ENCODE results near the gene NUDT1. TPM values are rescaled to one million over a fixed set of nuclear protein-coding genes. Genes with fewer than 3 reads are reported as not detected.
A peak's percentile ranks its signal among the peaks of the same experiment; 100 is the strongest.
"Not testable (repeated sequence)": the region's sequence is repeated elsewhere in the genome, so short reads cannot be mapped to it uniquely, and the experiment has no call there.

NUDT1 gene
- total RNA-seq, 2 experiments from 2014 or later = 77.4 to 104 TPM

DNA sequence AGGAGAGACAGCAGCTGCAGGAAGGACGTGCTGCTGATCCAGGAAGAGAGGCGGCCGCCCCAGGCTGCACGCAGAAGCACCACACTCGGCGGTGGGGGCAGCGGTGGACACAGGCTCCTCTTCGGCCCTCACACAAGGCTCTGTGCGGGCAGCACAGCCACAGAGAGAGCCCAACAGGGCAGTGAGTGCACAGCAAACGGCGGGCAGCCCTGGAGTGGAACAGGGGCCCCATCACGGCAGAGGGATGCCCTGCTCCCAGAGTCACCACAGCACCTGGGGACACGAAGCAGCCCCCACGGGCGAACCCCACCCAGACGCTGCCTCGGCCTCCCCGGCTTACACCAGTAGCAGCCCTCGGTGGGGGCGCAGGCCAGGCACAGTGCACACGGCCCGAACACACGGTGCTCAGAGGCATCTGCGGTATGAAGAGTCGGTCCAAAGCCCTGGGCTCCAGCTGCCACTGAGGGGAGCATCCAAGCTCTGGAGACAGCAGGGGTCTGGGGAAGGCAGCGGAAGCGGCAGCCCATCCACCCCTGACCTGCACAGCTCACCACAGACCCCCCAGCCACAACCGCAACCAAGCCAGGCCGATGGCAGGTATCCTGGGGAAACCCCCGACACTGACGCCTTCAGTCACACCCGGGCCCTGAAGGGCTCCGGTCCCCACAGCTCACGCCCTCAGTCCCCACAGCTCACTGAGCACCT, 16.8 kb downstream of the NUDT1 start:
- peaks cover 11% of the 10 kb centered on the region for H3K4me1 Mint-ChIP-seq
- no peak overlapping the region for H3K27ac Mint-ChIP-seq
- no peak for DNase-seq
- no peaks in the 10 kb centered on the region for H3K36me3 Mint-ChIP-seq (ENCODE audit: low read depth)
- H3K4me3 Mint-ChIP-seq = no peak overlapping the region
- POLR2A ChIA-PET = no interaction called here
- no peaks in the 10 kb centered on the region for H3K9me3 Mint-ChIP-seq
- CTCF ChIA-PET = interaction anchor here (0.9 kb wide), 1 partner anchor 14 kb away, joined by 3 read pairs; no protein-coding TSS in a partner anchor
- H3K27me3 Mint-ChIP-seq = no peaks in the 10 kb centered on the region

GRCh38 chr7:2259480-2259879, 17.5 kb downstream of the NUDT1 start:
- Mint-ChIP-seq H3K9me3 (no peaks in the 10 kb centered on the region), H3K4me3 (no peak overlapping the region), H3K27me3 (no peaks in the 10 kb centered on the region), H3K27ac (no peak overlapping the region), H3K4me1 (peaks cover 11% of the 10 kb centered on the region), H3K36me3 (ENCODE audit: low read depth) (peaks cover 5% of the 10 kb centered on the region)
- DNase-seq = no peak
- CTCF ChIA-PET = interaction anchor here (0.9 kb wide), 1 partner anchor 15 kb away, joined by 3 read pairs; no protein-coding TSS in a partner anchor
- POLR2A ChIA-PET = no interaction called here

DNA sequence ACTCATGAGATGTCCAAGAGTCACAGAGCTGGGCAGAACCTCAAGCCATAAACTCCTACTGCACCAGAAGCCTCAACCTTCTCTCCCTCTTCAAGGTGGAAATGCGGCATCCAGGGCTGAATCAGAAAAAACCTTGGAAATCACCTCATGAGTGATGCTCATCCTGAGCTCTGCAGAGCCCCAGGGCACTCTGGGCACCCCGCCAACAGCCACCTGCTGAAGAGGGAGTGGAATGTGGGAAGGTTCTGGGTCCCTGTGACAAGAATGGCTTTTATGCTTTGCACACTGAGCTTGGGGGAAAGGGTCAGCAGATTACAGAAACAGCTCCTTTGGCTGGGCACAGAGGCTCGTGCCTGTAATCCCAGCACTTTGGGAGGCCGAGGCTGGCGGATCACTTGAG, 18.8 kb downstream of the NUDT1 start:
- H3K27ac Mint-ChIP-seq = no peak overlapping the region
- H3K9me3 Mint-ChIP-seq = no peaks in the 10 kb centered on the region
- POLR2A ChIA-PET = no interaction called here

GRCh38 chr7:2261611-2262010, 19.6 kb downstream of the NUDT1 start:
- Mint-ChIP-seq H3K36me3 (ENCODE audit: low read depth) (peaks cover 5% of the 10 kb centered on the region), H3K4me3 (peak overlapping the region; percentile 20), H3K9me3 (no peaks in the 10 kb centered on the region), H3K4me1 (peaks cover 8% of the 10 kb centered on the region), H3K27me3 (no peaks in the 10 kb centered on the region), H3K27ac (peak overlapping the region; percentile 81)
- peak; percentile 20 for DNase-seq
- CTCF ChIA-PET = interaction anchor here (1.5 kb wide), 1 partner anchor 10 kb away, joined by 4 read pairs; no protein-coding TSS in a partner anchor
- POLR2A ChIA-PET = no interaction called here

More for the DNA sequence above, 18.8 kb downstream of the NUDT1 start:
- no peak overlapping the region for H3K4me3 Mint-ChIP-seq
- H3K27me3 Mint-ChIP-seq = no peaks in the 10 kb centered on the region
- H3K4me1 Mint-ChIP-seq = peaks cover 8% of the 10 kb centered on the region
- peaks cover 5% of the 10 kb centered on the region for H3K36me3 Mint-ChIP-seq (ENCODE audit: low read depth)
- no peak for DNase-seq
- CTCF ChIA-PET = interaction anchor here (1.5 kb wide), 1 partner anchor 9 kb away, joined by 4 read pairs; no protein-coding TSS in a partner anchor

- no peak for DNase-seq
- Mint-ChIP-seq H3K27me3 (no peaks in the 10 kb centered on the region), H3K4me1 (peaks cover 8% of the 10 kb centered on the region), H3K27ac (no peak overlapping the region), H3K36me3 (ENCODE audit: low read depth) (peaks cover 5% of the 10 kb centered on the region), H3K4me3 (no peak overlapping the region), H3K9me3 (no peaks in the 10 kb centered on the region)
- ChIA-PET CTCF (no interaction called here), POLR2A (no interaction called here)
These were observed 21.1 kb downstream of the NUDT1 start for GRCh38 chr7:2263176-2263575.

- CTCF ChIA-PET = interaction anchor here (0.5 kb wide), 1 partner anchor 16 kb away, joined by 3 read pairs; no protein-coding TSS in a partner anchor
- Mint-ChIP-seq H3K27me3 (no peaks in the 10 kb centered on the region), H3K4me1 (peaks cover 8% of the 10 kb centered on the region), H3K36me3 (ENCODE audit: low read depth) (peaks cover 5% of the 10 kb centered on the region), H3K9me3 (no peaks in the 10 kb centered on the region), H3K4me3 (no peak overlapping the region), H3K27ac (no peak overlapping the region)
- no peak for DNase-seq
- POLR2A ChIA-PET = no interaction called here
These were observed 22.1 kb downstream of the NUDT1 start for GRCh38 chr7:2264158-2264557.

GRCh38 chr7:2266911-2267310, 24.9 kb downstream of the NUDT1 start:
- H3K27me3 Mint-ChIP-seq = no peaks in the 10 kb centered on the region
- H3K36me3 Mint-ChIP-seq (ENCODE audit: low read depth) = peaks cover 6% of the 10 kb centered on the region
- no peaks in the 10 kb centered on the region for H3K9me3 Mint-ChIP-seq
- no peak overlapping the region for H3K27ac Mint-ChIP-seq
- POLR2A ChIA-PET = no interaction called here
- CTCF ChIA-PET = interaction anchor here (0.7 kb wide), 1 partner anchor 10 kb away, joined by 3 read pairs; no protein-coding TSS in a partner anchor
- peaks cover 2% of the 10 kb centered on the region for H3K4me1 Mint-ChIP-seq
- H3K4me3 Mint-ChIP-seq = no peak overlapping the region
- DNase-seq = no peak

DNA sequence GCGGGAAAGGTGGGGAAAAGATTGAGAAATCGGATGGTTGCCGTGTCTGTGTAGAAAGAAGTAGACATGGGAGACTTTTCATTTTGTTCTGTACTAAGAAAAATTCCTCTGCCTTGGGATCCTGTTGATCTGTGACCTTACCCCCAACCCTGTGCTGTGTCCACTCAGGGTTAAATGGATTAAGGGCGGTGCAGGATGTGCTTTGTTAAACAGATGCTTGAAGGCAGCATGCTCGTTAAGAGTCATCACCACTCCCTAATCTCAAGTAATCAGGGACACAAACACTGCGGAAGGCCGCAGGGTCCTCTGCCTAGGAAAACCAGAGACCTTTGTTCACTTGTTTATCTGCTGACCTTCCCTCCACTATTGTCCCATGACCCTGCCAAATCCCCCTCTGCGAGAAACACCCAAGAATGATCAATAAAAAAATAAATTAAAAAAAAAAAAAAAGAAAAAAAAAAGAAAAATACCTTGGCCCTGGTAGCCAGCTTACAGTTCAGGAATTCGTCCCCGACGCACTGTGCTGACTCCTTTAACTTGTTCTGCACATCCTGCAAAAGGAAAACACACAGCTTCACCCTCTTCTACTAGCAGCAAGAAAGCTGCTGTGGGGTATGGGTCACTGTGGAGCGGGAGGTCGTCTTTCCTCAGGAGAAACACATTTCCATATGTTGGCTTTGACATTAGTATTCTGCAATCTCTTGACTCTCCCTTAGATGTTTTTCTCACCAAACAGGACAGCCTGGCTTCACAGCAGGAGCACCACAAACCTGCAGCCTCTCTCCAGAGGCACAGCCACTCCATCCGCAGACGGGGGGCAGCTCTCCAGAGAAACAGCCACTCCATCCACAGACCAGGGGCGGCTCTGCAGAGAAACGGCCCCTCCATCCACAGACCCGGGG, 27.3 kb downstream of the NUDT1 start:
- POLR2A ChIA-PET; H3K4me3 Mint-ChIP-seq; H3K36me3 Mint-ChIP-seq (ENCODE audit: low read depth); DNase-seq; H3K9me3 Mint-ChIP-seq; H3K27ac Mint-ChIP-seq; H3K4me1 Mint-ChIP-seq; CTCF ChIA-PET; H3K27me3 Mint-ChIP-seq: not testable (repeated sequence)

GRCh38 chr7:2269991-2270460, 28.0 kb downstream of the NUDT1 start:
- Mint-ChIP-seq H3K4me3 (no peak overlapping the region), H3K27me3 (no peaks in the 10 kb centered on the region), H3K9me3 (no peaks in the 10 kb centered on the region), H3K27ac (no peak overlapping the region), H3K4me1 (no peaks in the 10 kb centered on the region), H3K36me3 (ENCODE audit: low read depth) (peaks cover 2% of the 10 kb centered on the region)
- CTCF ChIA-PET = no interaction called here
- POLR2A ChIA-PET = no interaction called here
- no peak for DNase-seq

DNA sequence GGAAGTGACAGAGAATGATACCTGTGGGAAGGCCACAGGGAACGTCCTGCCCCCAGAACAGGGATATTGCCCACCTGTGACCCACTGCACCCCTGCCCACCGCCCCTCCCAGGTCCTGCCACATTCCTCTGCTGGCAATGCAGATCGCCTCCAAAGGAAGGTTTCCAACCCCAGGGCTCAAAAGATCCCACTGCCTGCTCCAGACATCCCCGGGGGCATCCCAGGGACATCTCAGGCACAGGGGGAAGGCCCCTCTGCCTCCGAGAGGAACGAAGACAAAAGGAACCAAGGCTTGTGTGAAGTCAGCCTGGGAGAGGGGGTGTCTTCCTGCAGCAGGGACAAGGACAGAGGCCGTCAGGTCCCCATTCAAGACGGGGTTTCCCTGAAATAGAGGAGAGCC, 28.5 kb downstream of the NUDT1 start:
- CTCF ChIA-PET = no interaction called here
- Mint-ChIP-seq H3K27me3 (no peaks in the 10 kb centered on the region), H3K4me1 (no peaks in the 10 kb centered on the region), H3K9me3 (no peaks in the 10 kb centered on the region), H3K36me3 (ENCODE audit: low read depth) (peaks cover 2% of the 10 kb centered on the region), H3K27ac (no peak overlapping the region), H3K4me3 (no peak overlapping the region)
- no peak for DNase-seq
- POLR2A ChIA-PET = no interaction called here

- no peak overlapping the region for H3K27ac Mint-ChIP-seq
These were observed 29.4 kb downstream of the NUDT1 start for GRCh38 chr7:2271273-2272026.

GRCh38 chr7:2272031-2272430, 30.0 kb downstream of the NUDT1 start:
- CTCF ChIA-PET = no interaction called here
- Mint-ChIP-seq H3K9me3 (no peaks in the 10 kb centered on the region), H3K36me3 (ENCODE audit: low read depth) (peaks cover 2% of the 10 kb centered on the region), H3K27ac (no peak overlapping the region), H3K4me1 (no peaks in the 10 kb centered on the region), H3K27me3 (no peaks in the 10 kb centered on the region), H3K4me3 (no peak overlapping the region)
- POLR2A ChIA-PET = no interaction called here
- DNase-seq = no peak

More at GRCh38 chr7:2271273-2272026, 29.4 kb downstream of the NUDT1 start:
- no peaks in the 10 kb centered on the region for H3K9me3 Mint-ChIP-seq
- no peak for DNase-seq
- ChIA-PET POLR2A (no interaction called here), CTCF (no interaction called here)
- H3K36me3 Mint-ChIP-seq (ENCODE audit: low read depth) = peaks cover 2% of the 10 kb centered on the region
- no peaks in the 10 kb centered on the region for H3K4me1 Mint-ChIP-seq
- no peaks in the 10 kb centered on the region for H3K27me3 Mint-ChIP-seq
- no peak overlapping the region for H3K4me3 Mint-ChIP-seq

All from activated CD4-positive, alpha-beta T cell treated with anti-CD3 and anti-CD28 coated beads, Interleukin-2, amount 10 ng/mL, durations not matched to agents 7 days and 5 days (primary cell).